GM12875 (cell line): Measurements from ENCODE around the gene DNAH8.

Experiments used
- H3K4me3 ChIP-seq: one replicate; pipeline ENCODE4 v1.5.1; 2011; ENCODE audit warnings: low read depth, low read length, control low read depth
- CTCF ChIP-seq: IDR thresholded peaks from 2 replicates; pipeline ENCODE4 v1.5.1; 2011; ENCODE audit warnings: low read depth, mild to moderate bottlenecking, control low read depth, inconsistent platforms, low read length, moderate library complexity, borderline replicate concordance; ENCODE audit not compliant: insufficient read depth

Gene DNAH8

DNA sequence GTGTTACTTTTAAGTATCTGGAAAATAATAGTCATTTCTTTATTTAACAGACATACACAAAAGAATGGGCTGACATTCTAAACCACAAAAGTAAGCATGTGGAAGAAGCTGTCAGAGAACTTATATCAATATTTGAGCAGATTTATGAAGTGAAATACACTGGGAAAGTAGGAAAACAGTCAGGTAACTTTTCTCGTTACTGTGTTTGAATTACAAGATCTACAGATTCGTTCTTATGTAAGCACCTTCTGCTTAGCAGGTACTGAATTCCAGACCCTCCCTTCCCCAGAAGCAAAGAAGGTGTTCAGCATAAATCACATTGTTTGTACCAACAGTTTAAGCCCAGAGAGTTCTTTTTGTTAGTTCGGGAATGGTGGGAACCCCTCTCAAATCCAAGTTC lies 88.0 kb downstream of the DNAH8 start:
- no peak overlapping the region for H3K4me3 ChIP-seq
- no peak for TF ChIP-seq CTCF

DNA sequence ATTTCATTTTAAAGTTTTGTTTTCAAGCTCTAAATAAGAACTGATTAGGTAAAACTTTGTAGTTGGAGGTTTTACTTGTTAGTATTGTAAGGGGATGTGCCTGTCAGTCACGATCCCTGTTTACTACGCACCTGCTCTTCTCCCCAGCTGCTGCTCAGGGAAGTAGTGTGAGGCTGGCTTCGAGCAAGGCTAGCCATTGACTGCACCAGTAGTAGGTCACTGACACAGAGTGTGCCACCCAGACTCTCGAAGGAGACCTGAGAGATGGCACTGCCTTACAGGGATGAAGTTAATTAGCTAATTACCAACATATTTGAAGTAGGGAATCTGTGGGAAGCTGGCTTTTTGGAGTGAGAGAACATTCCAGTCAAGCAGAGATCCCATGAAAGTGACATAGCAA lies 89.2 kb downstream of the DNAH8 start:
- no peak overlapping the region for H3K4me3 ChIP-seq
- TF ChIP-seq CTCF, result no peak

GRCh38 chr6:38805127-38805655 lies 90.1 kb downstream of the DNAH8 start:
- no peak overlapping the region for H3K4me3 ChIP-seq
- TF ChIP-seq CTCF, result no peak

- no peak for TF ChIP-seq CTCF
These were observed 90.6 kb downstream of the DNAH8 start for GRCh38 chr6:38805692-38806091.

GRCh38 chr6:38806271-38806670 lies 91.2 kb downstream of the DNAH8 start:
- TF ChIP-seq CTCF, result peak; percentile 20; the same call in 1 of the 2 replicates
- no peak overlapping the region for H3K4me3 ChIP-seq

More at GRCh38 chr6:38805692-38806091, 90.6 kb downstream of the DNAH8 start:
- no peak overlapping the region for H3K4me3 ChIP-seq

DNA sequence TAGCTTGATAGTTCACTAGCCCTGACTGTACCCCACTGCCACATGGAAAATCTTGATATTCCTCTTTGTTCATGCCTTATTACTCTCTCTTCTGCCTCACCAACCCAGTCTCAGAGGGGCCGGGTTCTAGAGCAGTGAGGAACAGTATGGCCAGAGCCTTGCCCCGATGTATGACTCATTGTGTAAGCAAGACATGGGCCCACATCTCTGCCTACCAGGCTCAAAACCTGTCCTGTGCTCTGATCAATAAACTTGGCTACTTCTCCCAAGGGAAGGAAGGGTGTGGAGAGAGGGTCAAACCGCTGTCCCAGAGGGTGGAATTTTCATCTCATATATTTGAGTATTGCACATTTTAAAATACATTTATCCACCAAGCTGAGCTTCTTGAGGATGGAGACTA lies 91.7 kb downstream of the DNAH8 start:
- no peak overlapping the region for H3K4me3 ChIP-seq
- no peak for TF ChIP-seq CTCF

DNA sequence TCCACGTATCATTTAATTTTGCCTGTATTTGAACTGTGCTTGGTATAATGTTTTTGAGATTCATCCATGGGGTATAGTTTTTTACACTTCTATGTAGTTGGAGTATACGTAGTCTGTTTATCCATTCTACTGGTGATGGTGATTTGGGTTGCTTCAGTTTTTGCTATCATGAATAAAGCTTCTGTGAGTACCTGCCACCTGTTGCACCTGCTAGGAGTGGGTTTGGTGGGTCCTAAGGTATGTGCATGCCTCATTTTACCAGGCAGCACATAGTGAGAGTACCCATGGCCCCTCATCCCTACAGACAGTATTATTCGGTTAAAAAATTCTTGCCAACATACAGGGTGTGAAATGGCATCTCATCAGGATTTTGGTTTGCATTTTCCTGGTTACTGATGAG lies 92.9 kb downstream of the DNAH8 start:
- no peak for TF ChIP-seq CTCF

More for the DNA sequence above, 92.9 kb downstream of the DNAH8 start:
- no peak overlapping the region for H3K4me3 ChIP-seq
